Measurements from ENCODE around the gene ABHD17C.

Gene ABHD17C

GRCh38 chr15:80721476-80721875 lies 26.4 kb downstream of the ABHD17C start:
- peaks cover 11% of the 10 kb centered on the region for H3K4me1 ChIP-seq (ENCODE audit: insufficient read depth, low read length)
- no peaks in the 10 kb centered on the region for H3K36me3 ChIP-seq (ENCODE audit: insufficient read depth, low read length)
- no peaks in the 10 kb centered on the region for H3K27me3 ChIP-seq (ENCODE audit: insufficient read depth, low read length)
- H3K9me3 ChIP-seq (ENCODE audit: low read length), result no peaks in the 10 kb centered on the region
- no peak overlapping the region for H2AFZ ChIP-seq (ENCODE audit: low read depth, low read length)
- H3K4me3 ChIP-seq (ENCODE audit: low read length), result no peak overlapping the region

- Histone ChIP-seq H3K9me3 (ENCODE audit: low read length) (no peaks in the 10 kb centered on the region), H3K27me3 (ENCODE audit: insufficient read depth, low read length) (no peaks in the 10 kb centered on the region), H3K36me3 (ENCODE audit: insufficient read depth, low read length) (no peaks in the 10 kb centered on the region), H3K4me1 (ENCODE audit: insufficient read depth, low read length) (peaks cover 21% of the 10 kb centered on the region), H3K4me3 (ENCODE audit: low read length) (no peak overlapping the region), H2AFZ (ENCODE audit: low read depth, low read length) (no peak overlapping the region)
Measured at GRCh38 chr15:80722811-80723210, 27.7 kb downstream of the ABHD17C start.

GRCh38 chr15:80727196-80727595 lies 32.1 kb downstream of the ABHD17C start:
- Histone ChIP-seq H3K36me3 (ENCODE audit: insufficient read depth, low read length) (no peaks in the 10 kb centered on the region), H2AFZ (ENCODE audit: low read depth, low read length) (no peak overlapping the region), H3K4me3 (ENCODE audit: low read length) (no peak overlapping the region), H3K9me3 (ENCODE audit: low read length) (no peaks in the 10 kb centered on the region), H3K27me3 (ENCODE audit: insufficient read depth, low read length) (no peaks in the 10 kb centered on the region), H3K4me1 (ENCODE audit: insufficient read depth, low read length) (peaks cover 23% of the 10 kb centered on the region)

- Histone ChIP-seq H3K36me3 (ENCODE audit: insufficient read depth, low read length) (no peaks in the 10 kb centered on the region), H3K9me3 (ENCODE audit: low read length) (no peaks in the 10 kb centered on the region), H2AFZ (ENCODE audit: low read depth, low read length) (no peak overlapping the region), H3K4me3 (ENCODE audit: low read length) (no peak overlapping the region), H3K27me3 (ENCODE audit: insufficient read depth, low read length) (no peaks in the 10 kb centered on the region), H3K4me1 (ENCODE audit: insufficient read depth, low read length) (peaks cover 22% of the 10 kb centered on the region)
Measured at GRCh38 chr15:80727596-80727995, 32.5 kb downstream of the ABHD17C start.

GRCh38 chr15:80730387-80730786 lies 35.3 kb downstream of the ABHD17C start:
- Histone ChIP-seq H3K4me3 (ENCODE audit: low read length) (no peak overlapping the region), H3K4me1 (ENCODE audit: insufficient read depth, low read length) (peaks cover 16% of the 10 kb centered on the region), H2AFZ (ENCODE audit: low read depth, low read length) (no peak overlapping the region)

GRCh38 chr15:80730926-80731325 lies 35.8 kb downstream of the ABHD17C start:
- H3K9me3 ChIP-seq (ENCODE audit: low read length), result no peaks in the 10 kb centered on the region
- H3K36me3 ChIP-seq (ENCODE audit: insufficient read depth, low read length), result peaks cover 4% of the 10 kb centered on the region
- H3K27me3 ChIP-seq (ENCODE audit: insufficient read depth, low read length), result no peaks in the 10 kb centered on the region
- H3K4me3 ChIP-seq (ENCODE audit: low read length), result no peak overlapping the region
- peaks cover 16% of the 10 kb centered on the region for H3K4me1 ChIP-seq (ENCODE audit: insufficient read depth, low read length)
- H2AFZ ChIP-seq (ENCODE audit: low read depth, low read length), result no peak overlapping the region

More at GRCh38 chr15:80730387-80730786, 35.3 kb downstream of the ABHD17C start:
- Histone ChIP-seq H3K27me3 (ENCODE audit: insufficient read depth, low read length) (no peaks in the 10 kb centered on the region), H3K9me3 (ENCODE audit: low read length) (no peaks in the 10 kb centered on the region), H3K36me3 (ENCODE audit: insufficient read depth, low read length) (peaks cover 4% of the 10 kb centered on the region)

- no peak overlapping the region for H3K4me3 ChIP-seq (ENCODE audit: low read length)
- H3K36me3 ChIP-seq (ENCODE audit: insufficient read depth, low read length), result peaks cover 4% of the 10 kb centered on the region
- no peak overlapping the region for H2AFZ ChIP-seq (ENCODE audit: low read depth, low read length)
- H3K4me1 ChIP-seq (ENCODE audit: insufficient read depth, low read length), result peaks cover 12% of the 10 kb centered on the region
- H3K9me3 ChIP-seq (ENCODE audit: low read length), result no peaks in the 10 kb centered on the region
- H3K27me3 ChIP-seq (ENCODE audit: insufficient read depth, low read length), result no peaks in the 10 kb centered on the region
Measured at GRCh38 chr15:80732167-80732566, 37.1 kb downstream of the ABHD17C start.

- Histone ChIP-seq H3K36me3 (ENCODE audit: insufficient read depth, low read length) (peaks cover 4% of the 10 kb centered on the region), H3K27me3 (ENCODE audit: insufficient read depth, low read length) (no peaks in the 10 kb centered on the region), H3K4me3 (ENCODE audit: low read length) (no peak overlapping the region), H3K9me3 (ENCODE audit: low read length) (no peaks in the 10 kb centered on the region), H2AFZ (ENCODE audit: low read depth, low read length) (no peak overlapping the region), H3K4me1 (ENCODE audit: insufficient read depth, low read length) (peaks cover 6% of the 10 kb centered on the region)
Measured at GRCh38 chr15:80732818-80733217, 37.7 kb downstream of the ABHD17C start.

- H3K9me3 ChIP-seq (ENCODE audit: low read length), result peaks cover 2% of the 10 kb centered on the region
- H3K36me3 ChIP-seq (ENCODE audit: insufficient read depth, low read length), result peaks cover 4% of the 10 kb centered on the region
- no peak overlapping the region for H2AFZ ChIP-seq (ENCODE audit: low read depth, low read length)
- H3K4me3 ChIP-seq (ENCODE audit: low read length), result no peak overlapping the region
- no peaks in the 10 kb centered on the region for H3K27me3 ChIP-seq (ENCODE audit: insufficient read depth, low read length)
- H3K4me1 ChIP-seq (ENCODE audit: insufficient read depth, low read length), result peaks cover 6% of the 10 kb centered on the region
Measured at GRCh38 chr15:80733460-80733859, 38.4 kb downstream of the ABHD17C start.

GRCh38 chr15:80735344-80735743 lies 40.2 kb downstream of the ABHD17C start:
- no peak overlapping the region for H2AFZ ChIP-seq (ENCODE audit: low read depth, low read length)
- peaks cover 4% of the 10 kb centered on the region for H3K36me3 ChIP-seq (ENCODE audit: insufficient read depth, low read length)
- H3K4me3 ChIP-seq (ENCODE audit: low read length), result no peak overlapping the region
- no peaks in the 10 kb centered on the region for H3K27me3 ChIP-seq (ENCODE audit: insufficient read depth, low read length)
- peaks cover 4% of the 10 kb centered on the region for H3K9me3 ChIP-seq (ENCODE audit: low read length)
- H3K4me1 ChIP-seq (ENCODE audit: insufficient read depth, low read length), result peaks cover 3% of the 10 kb centered on the region

- Histone ChIP-seq H3K9me3 (ENCODE audit: low read length) (peaks cover 4% of the 10 kb centered on the region), H3K4me1 (ENCODE audit: insufficient read depth, low read length) (no peaks in the 10 kb centered on the region), H3K4me3 (ENCODE audit: low read length) (no peak overlapping the region), H3K36me3 (ENCODE audit: insufficient read depth, low read length) (peaks cover 4% of the 10 kb centered on the region), H3K27me3 (ENCODE audit: insufficient read depth, low read length) (no peaks in the 10 kb centered on the region), H2AFZ (ENCODE audit: low read depth, low read length) (no peak overlapping the region)
Measured at GRCh38 chr15:80736560-80736959, 41.5 kb downstream of the ABHD17C start.

- Histone ChIP-seq H3K36me3 (ENCODE audit: insufficient read depth, low read length) (no peaks in the 10 kb centered on the region), H3K4me1 (ENCODE audit: insufficient read depth, low read length) (peaks cover 13% of the 10 kb centered on the region), H3K4me3 (ENCODE audit: low read length) (no peak overlapping the region), H3K9me3 (ENCODE audit: low read length) (peaks cover 4% of the 10 kb centered on the region), H3K27me3 (ENCODE audit: insufficient read depth, low read length) (no peaks in the 10 kb centered on the region), H2AFZ (ENCODE audit: low read depth, low read length) (no peak overlapping the region)
Measured at GRCh38 chr15:80739919-80740318, 44.8 kb downstream of the ABHD17C start.

- peaks cover 22% of the 10 kb centered on the region for H3K4me1 ChIP-seq (ENCODE audit: insufficient read depth, low read length)
- H3K36me3 ChIP-seq (ENCODE audit: insufficient read depth, low read length), result no peaks in the 10 kb centered on the region
- peaks cover 4% of the 10 kb centered on the region for H3K9me3 ChIP-seq (ENCODE audit: low read length)
- H3K27me3 ChIP-seq (ENCODE audit: insufficient read depth, low read length), result no peaks in the 10 kb centered on the region
- H3K4me3 ChIP-seq (ENCODE audit: low read length), result no peak overlapping the region
- no peak overlapping the region for H2AFZ ChIP-seq (ENCODE audit: low read depth, low read length)
Measured at GRCh38 chr15:80742081-80742480, 47.0 kb downstream of the ABHD17C start.

- Histone ChIP-seq H3K27me3 (ENCODE audit: insufficient read depth, low read length) (no peaks in the 10 kb centered on the region), H3K36me3 (ENCODE audit: insufficient read depth, low read length) (no peaks in the 10 kb centered on the region), H3K4me3 (ENCODE audit: low read length) (no peak overlapping the region), H2AFZ (ENCODE audit: low read depth, low read length) (no peak overlapping the region), H3K9me3 (ENCODE audit: low read length) (peaks cover 2% of the 10 kb centered on the region), H3K4me1 (ENCODE audit: insufficient read depth, low read length) (peaks cover 35% of the 10 kb centered on the region)
Measured at GRCh38 chr15:80743189-80743833, 48.2 kb downstream of the ABHD17C start.

Measured in neuron (in vitro differentiated cells).